Breast epithelium (tissue), 4 donors: ENCODE measurements around the gene GCHFR. TPM values are rescaled to one million over a fixed set of nuclear protein-coding genes. Genes with fewer than 3 reads are reported as not detected.

ENCODE experiments used
- DNase-seq, 2 donors: peaks; one replicate each; pipeline ENCODE4 v3.0.0-alpha.2; 2019; ENCODE audit warnings: low spot score in 2 of 2
- H3K27ac ChIP-seq, 2 donors: fragments of 200-600 bp; sonication (generic) in 1 of 2; one replicate each; pipeline ENCODE4 v1.5.1; 2016 to 2019; ENCODE audit warnings: mild to moderate bottlenecking in 1 of 2
- H3K27me3 ChIP-seq, 2 donors: fragments of 200-600 bp; sonication (generic) in 1 of 2; one replicate each; pipeline versions ENCODE4 v1.5.1 to v1.6.0; 2017 to 2019; ENCODE audit warnings: control low read depth in 1 of 2, mild to moderate bottlenecking in 1 of 2
- H3K36me3 ChIP-seq: fragments of 200-600 bp; one replicate; pipeline ENCODE4 v1.5.1; 2019
- H3K4me1 ChIP-seq, 2 donors: fragments of 200-600 bp; sonication (generic); one replicate each; pipeline ENCODE4 v1.5.1; 2016 to 2019; ENCODE audit warnings: control low read depth in 1 of 2
- H3K4me3 ChIP-seq, 3 donors: fragments of 200-600 bp; sonication (generic); 1 replicate in 2 of 3; 2 replicates in 1 of 3; pipeline ENCODE4 v1.5.1; 2016 to 2019; ENCODE audit warnings: mild to moderate bottlenecking in 3 of 3, moderate library complexity in 2 of 3
- H3K9me3 ChIP-seq, 2 donors: fragments of 200-600 bp; sonication (generic) in 1 of 2; one replicate each; pipeline ENCODE4 v1.5.1; 2016 to 2019; ENCODE audit warnings: control low read depth in 1 of 2
- CTCF ChIP-seq, 3 donors: fragments of 450-650 bp; IDR thresholded peaks; one replicate each; pipeline ENCODE4 v1.5.1; 2016 to 2017; ENCODE audit warnings: antibody characterized with exemption in 3 of 3, mild to moderate bottlenecking in 3 of 3, moderate library complexity in 3 of 3
- POLR2A ChIP-seq: fragments of 450-650 bp; IDR thresholded peaks from one replicate; pipeline ENCODE4 v1.6.1; 2016; ENCODE audit warnings: antibody characterized with exemption, mild to moderate bottlenecking, moderate library complexity
- POLR2AphosphoS5 ChIP-seq, 3 donors: sonication (generic); formaldehyde crosslinking; IDR thresholded peaks; one replicate each; pipeline ENCODE4 v1.6.1; 2017; ENCODE audit warnings: antibody characterized with exemption in 3 of 3
- intact Hi-C: fragments of 100-400 bp; cut with DNase I; formaldehyde crosslinking; loops from one replicate; pipeline ENCODE4 v1.15.1; 2023; ENCODE audit warnings: low total_unique reads
- total RNA-seq, 3 donors: library from RNA; depleted of rRNA; stranded (reverse); fragments of >200 nt; gene quantifications; one replicate each; pipeline ENCODE4 v1.1.0, GENCODE V29; 2016

GCHFR gene
- total RNA-seq, 3 donors from 2014 or later: 56.0 to 100 (median 61.9) TPM

- Histone ChIP-seq H3K27me3 (no peaks in the 10 kb centered on the region), H3K9me3 (no peaks in the 10 kb centered on the region), H3K4me1 (no peaks in the 10 kb centered on the region), H3K36me3 (no peaks in the 10 kb centered on the region), H3K4me3 (no peak overlapping the region), H3K27ac (no peak overlapping the region)
- no peak for TF ChIP-seq POLR2AphosphoS5 (IDR thresholded peaks at IDR 0.05)
- no peak for TF ChIP-seq CTCF (IDR thresholded peaks at IDR 0.05)
- no peak for TF ChIP-seq POLR2A
- no peak for DNase-seq
- intact Hi-C loops: no loop called here
Observed at GRCh38 chr15:40722934-40723333, 40.9 kb upstream of the GCHFR start.

GRCh38 chr15:40723919-40724318 lies 39.9 kb upstream of the GCHFR start:
- Histone ChIP-seq H3K36me3 (no peaks in the 10 kb centered on the region), H3K27ac (no peak overlapping the region), H3K4me3 (no peak overlapping the region), H3K4me1 (no peaks in the 10 kb centered on the region), H3K9me3 (no peaks in the 10 kb centered on the region), H3K27me3 (no peaks in the 10 kb centered on the region)
- intact Hi-C loops: no loop called here
- TF ChIP-seq CTCF (IDR thresholded peaks at IDR 0.05): no peak
- no peak for TF ChIP-seq POLR2AphosphoS5 (IDR thresholded peaks at IDR 0.05)
- no peak for TF ChIP-seq POLR2A
- no peak for DNase-seq

GRCh38 chr15:40731034-40731433 lies 32.8 kb upstream of the GCHFR start:
- intact Hi-C loops: no loop called here
- H3K36me3 ChIP-seq: peaks cover 2% of the 10 kb centered on the region
- no peak overlapping the region for H3K4me3 ChIP-seq
- no peak overlapping the region for H3K27ac ChIP-seq
- no peak for TF ChIP-seq CTCF (IDR thresholded peaks at IDR 0.05)
- TF ChIP-seq POLR2AphosphoS5 (IDR thresholded peaks at IDR 0.05): no peak
- no peak for TF ChIP-seq POLR2A
- H3K4me1 ChIP-seq: no peaks in the 10 kb centered on the region
- no peak for DNase-seq
- no peaks in the 10 kb centered on the region for H3K9me3 ChIP-seq
- no peaks in the 10 kb centered on the region for H3K27me3 ChIP-seq

GRCh38 chr15:40736575-40736974 lies 27.3 kb upstream of the GCHFR start:
- Histone ChIP-seq H3K36me3 (peaks cover 14% of the 10 kb centered on the region), H3K9me3 (no peaks in the 10 kb centered on the region), H3K4me3 (no peak overlapping the region), H3K4me1 (no peaks in the 10 kb centered on the region), H3K27ac (no peak overlapping the region), H3K27me3 (no peaks in the 10 kb centered on the region)
- no peak for TF ChIP-seq POLR2A
- no peak for TF ChIP-seq CTCF (IDR thresholded peaks at IDR 0.05)
- no peak for TF ChIP-seq POLR2AphosphoS5 (IDR thresholded peaks at IDR 0.05)
- intact Hi-C loops: no loop called here
- DNase-seq: no peak

- no peak overlapping the region for H3K4me3 ChIP-seq
- H3K4me1 ChIP-seq: no peaks in the 10 kb centered on the region
- no peaks in the 10 kb centered on the region for H3K9me3 ChIP-seq
- no peak overlapping the region for H3K27ac ChIP-seq
- peaks cover 14% of the 10 kb centered on the region for H3K36me3 ChIP-seq
- no peaks in the 10 kb centered on the region for H3K27me3 ChIP-seq
- no peak for DNase-seq
- no peak for TF ChIP-seq CTCF (IDR thresholded peaks at IDR 0.05)
- intact Hi-C loops: no loop called here
Observed at GRCh38 chr15:40737048-40737447, 26.8 kb upstream of the GCHFR start.
